Body of pancreas (tissue), 4 donors: ENCODE data around the gene RILPL1.

Experiments used
- POLR2A ChIP-seq, 3 donors: fragments of 450-650 bp; IDR thresholded peaks; one replicate each; pipeline ENCODE4 v1.6.1; 2016; ENCODE audit warnings: antibody characterized with exemption in 3 of 3, mild to moderate bottlenecking in 2 of 3
- TF ChIP-seq, protein P1 (sequence below), 7 experiments: fragments of 450-650 bp in 4 of 7; fragments of 200-600 bp in 3 of 7; sonication (generic) in 3 of 7; IDR thresholded peaks; one replicate each; pipeline ENCODE4 v1.5.1; 2016 to 2019; ENCODE audit warnings: antibody characterized with exemption in 7 of 7

GRCh38 chr12:123571343-123571813 is 37.9 kb upstream of the RILPL1 start:
- TF ChIP-seq, protein P1, sequence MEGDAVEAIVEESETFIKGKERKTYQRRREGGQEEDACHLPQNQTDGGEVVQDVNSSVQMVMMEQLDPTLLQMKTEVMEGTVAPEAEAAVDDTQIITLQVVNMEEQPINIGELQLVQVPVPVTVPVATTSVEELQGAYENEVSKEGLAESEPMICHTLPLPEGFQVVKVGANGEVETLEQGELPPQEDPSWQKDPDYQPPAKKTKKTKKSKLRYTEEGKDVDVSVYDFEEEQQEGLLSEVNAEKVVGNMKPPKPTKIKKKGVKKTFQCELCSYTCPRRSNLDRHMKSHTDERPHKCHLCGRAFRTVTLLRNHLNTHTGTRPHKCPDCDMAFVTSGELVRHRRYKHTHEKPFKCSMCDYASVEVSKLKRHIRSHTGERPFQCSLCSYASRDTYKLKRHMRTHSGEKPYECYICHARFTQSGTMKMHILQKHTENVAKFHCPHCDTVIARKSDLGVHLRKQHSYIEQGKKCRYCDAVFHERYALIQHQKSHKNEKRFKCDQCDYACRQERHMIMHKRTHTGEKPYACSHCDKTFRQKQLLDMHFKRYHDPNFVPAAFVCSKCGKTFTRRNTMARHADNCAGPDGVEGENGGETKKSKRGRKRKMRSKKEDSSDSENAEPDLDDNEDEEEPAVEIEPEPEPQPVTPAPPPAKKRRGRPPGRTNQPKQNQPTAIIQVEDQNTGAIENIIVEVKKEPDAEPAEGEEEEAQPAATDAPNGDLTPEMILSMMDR (IDR thresholded peaks at IDR 0.05) = no peak
- no peak for TF ChIP-seq POLR2A (IDR thresholded peaks at IDR 0.05)
